Measurements from ENCODE around the gene IRAK2.
A peak's percentile ranks its signal among the peaks of the same experiment; 100 is the strongest.

IRAK2 gene

DNA sequence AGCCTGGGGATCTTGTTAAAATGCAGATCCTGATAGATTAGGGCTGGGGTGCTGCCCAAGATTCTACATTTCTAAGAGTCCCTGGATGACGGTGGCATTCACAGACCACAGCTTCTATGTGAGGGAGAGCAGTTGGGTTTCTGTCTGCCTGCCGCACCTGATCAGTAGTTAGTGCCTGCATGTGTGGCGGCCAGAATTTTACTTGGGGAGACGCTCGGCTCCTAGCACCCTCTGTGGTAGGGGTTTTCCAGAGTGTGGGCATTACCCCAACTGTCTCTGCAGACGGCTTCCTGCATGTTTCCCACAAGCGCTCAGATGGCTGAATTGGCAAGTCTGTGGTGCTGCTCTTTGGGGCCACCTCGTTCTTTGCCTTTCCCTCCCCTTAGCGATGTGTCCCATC, 119.8 kb downstream of the IRAK2 start:
- Histone ChIP-seq H3K27ac (ENCODE audit: low read length, poor library complexity, severe bottlenecking) (no peak overlapping the region), H3K4ac (ENCODE audit: low read depth in 1 of 2, low read length in 2 of 2) (no peak overlapping the region), H2AFZ (ENCODE audit: low read depth, low read length) (no peak overlapping the region), H3K23ac (ENCODE audit: low read length in 2 of 2) (no peak overlapping the region), H3K4me3 (ENCODE audit: insufficient read depth in 1 of 2, low read depth in 1 of 2, low read length in 2 of 2) (no peak overlapping the region), H3K14ac (ENCODE audit: low read length in 2 of 2) (no peak overlapping the region), H3K36me3 (ENCODE audit: control insufficient read depth in 1 of 2, insufficient read depth in 2 of 2, low read depth in 1 of 2, low read length in 2 of 2) (peaks cover 54 to 68% of the 10 kb centered on the region in 2 experiments), H2BK5ac (ENCODE audit: low read depth, low read length, poor library complexity, severe bottlenecking) (no peak overlapping the region), H4K91ac (ENCODE audit: low read length) (no peak overlapping the region), H3K79me1 (replicated peaks; ENCODE audit: low read length, poor library complexity, severe bottlenecking) (peaks cover 30% of the 10 kb centered on the region), H3K9ac (ENCODE audit: low read length) (no peak overlapping the region), H3K9me3 (ENCODE audit: control insufficient read depth, low read length) (no peaks in the 10 kb centered on the region), H3K27me3 (ENCODE audit: control insufficient read depth in 1 of 2, insufficient read depth in 1 of 2, low read length in 2 of 2) (no peaks in the 10 kb centered on the region), H2BK12ac (ENCODE audit: low read length in 2 of 2) (no peak overlapping the region), H3K4me1 (ENCODE audit: control insufficient read depth, insufficient read depth, low read depth, low read length) (peaks cover 19% of the 10 kb centered on the region), H3K4me2 (ENCODE audit: low read length, poor library complexity, severe bottlenecking) (no peak overlapping the region), H3K18ac (ENCODE audit: low read depth in 1 of 2, low read length in 2 of 2) (no peak overlapping the region), H4K8ac (ENCODE audit: low read length) (no peak overlapping the region), H2BK15ac (ENCODE audit: low read depth, poor library complexity, severe bottlenecking) (no peak overlapping the region), H2BK120ac (ENCODE audit: low read depth, low read length) (no peak overlapping the region), H2AK5ac (ENCODE audit: low read length, severe bottlenecking) (no peak overlapping the region)
- WGBS: 95% methylated on average over 9 of the region's 9 CpGs
- DNase-seq: no peak

DNA sequence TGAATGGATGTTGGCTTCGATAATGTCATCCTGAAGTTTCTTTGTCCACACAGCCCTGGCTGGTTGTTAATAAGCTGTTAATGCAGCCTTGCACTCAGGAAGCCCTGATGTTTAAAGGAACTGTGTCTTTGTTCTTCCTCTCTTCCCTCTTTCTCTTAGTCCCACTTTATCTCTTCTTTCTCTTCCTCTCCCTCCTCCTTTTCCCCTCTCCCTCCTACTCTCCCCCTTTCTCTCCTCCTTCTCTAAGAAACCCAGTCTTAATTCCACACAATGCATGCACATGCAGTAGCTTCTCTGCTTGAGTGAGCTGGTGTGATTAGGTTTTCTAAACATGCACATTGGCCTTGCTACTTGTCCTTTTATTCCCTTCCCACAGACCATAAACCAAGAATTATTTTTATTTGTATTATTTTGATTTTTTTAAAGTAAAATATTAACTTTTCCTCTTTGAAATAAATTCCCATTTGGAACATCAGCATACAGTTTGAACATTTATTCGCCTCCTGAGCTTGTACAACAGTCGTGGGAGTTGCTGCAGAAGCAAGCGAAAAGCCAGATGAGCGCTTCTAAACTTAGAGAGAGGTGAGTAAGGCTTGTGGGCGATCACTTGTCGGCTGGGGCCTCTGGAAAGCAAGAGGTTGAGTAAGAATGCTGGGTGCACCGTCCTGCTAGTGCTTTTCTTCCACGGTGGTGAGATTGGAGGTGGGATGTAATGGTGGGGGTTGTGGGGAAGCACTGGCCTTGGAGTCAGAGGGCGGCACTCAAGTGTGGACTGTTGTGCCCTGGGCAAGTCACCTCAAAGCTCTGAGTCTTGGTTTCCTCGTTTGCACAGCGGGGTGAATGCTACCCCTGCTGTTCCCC, 120.8 kb downstream of the IRAK2 start:
- Histone ChIP-seq H3K4me3 (ENCODE audit: insufficient read depth in 1 of 2, low read depth in 1 of 2, low read length in 2 of 2) (no peak overlapping the region), H2BK120ac (ENCODE audit: low read depth, low read length) (no peak overlapping the region), H4K91ac (ENCODE audit: low read length) (no peak overlapping the region), H2AK5ac (ENCODE audit: low read length, severe bottlenecking) (no peak overlapping the region), H3K9ac (ENCODE audit: low read length) (no peak overlapping the region), H3K18ac (ENCODE audit: low read depth in 1 of 2, low read length in 2 of 2) (no peak overlapping the region), H3K36me3 (ENCODE audit: control insufficient read depth in 1 of 2, insufficient read depth in 2 of 2, low read depth in 1 of 2, low read length in 2 of 2) (peaks cover 55 to 63% of the 10 kb centered on the region in 2 experiments), H3K27ac (ENCODE audit: low read length, poor library complexity, severe bottlenecking) (peak overlapping the region; percentile 25), H3K79me1 (replicated peaks; ENCODE audit: low read length, poor library complexity, severe bottlenecking) (peaks cover 25% of the 10 kb centered on the region), H3K4ac (ENCODE audit: low read depth in 1 of 2, low read length in 2 of 2) (no peak overlapping the region), H2BK12ac (ENCODE audit: low read length in 2 of 2) (no peak overlapping the region), H3K4me2 (ENCODE audit: low read length, poor library complexity, severe bottlenecking) (no peak overlapping the region), H3K4me1 (ENCODE audit: control insufficient read depth, insufficient read depth, low read depth, low read length) (peaks cover 19% of the 10 kb centered on the region), H2BK5ac (ENCODE audit: low read depth, low read length, poor library complexity, severe bottlenecking) (no peak overlapping the region), H3K14ac (ENCODE audit: low read length in 2 of 2) (no peak overlapping the region), H2AFZ (ENCODE audit: low read depth, low read length) (no peak overlapping the region), H3K27me3 (ENCODE audit: control insufficient read depth in 1 of 2, insufficient read depth in 1 of 2, low read length in 2 of 2) (no peaks in the 10 kb centered on the region), H3K9me3 (ENCODE audit: control insufficient read depth, low read length) (no peaks in the 10 kb centered on the region), H3K23ac (ENCODE audit: low read length in 2 of 2) (no peak overlapping the region), H2BK15ac (ENCODE audit: low read depth, poor library complexity, severe bottlenecking) (no peak overlapping the region), H4K8ac (ENCODE audit: low read length) (no peak overlapping the region)
- WGBS: 95% methylated on average over 12 of the region's 12 CpGs
- no peak for DNase-seq

DNA sequence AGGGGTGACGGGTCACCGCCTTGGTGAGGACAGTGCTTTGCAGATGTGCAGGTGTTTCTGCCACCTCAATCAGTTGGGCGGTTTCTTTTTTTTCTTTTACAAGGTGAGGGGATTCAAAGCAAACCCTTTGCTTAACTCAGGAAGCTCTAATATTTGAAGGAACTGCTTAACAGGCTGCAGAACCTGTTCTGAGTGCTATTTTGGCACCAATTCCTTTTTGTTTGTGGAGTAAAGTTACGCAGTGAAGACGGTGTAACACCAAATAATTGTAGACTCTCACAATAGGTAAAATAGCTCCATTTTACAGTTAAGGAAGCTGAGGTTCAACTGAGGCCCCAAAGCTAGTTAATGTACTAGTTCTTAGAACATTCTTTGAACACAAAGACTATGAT, 121.4 kb downstream of the IRAK2 start:
- Histone ChIP-seq H3K18ac (ENCODE audit: low read depth in 1 of 2, low read length in 2 of 2) (no peak overlapping the region), H2AK5ac (ENCODE audit: low read length, severe bottlenecking) (no peak overlapping the region), H3K4ac (ENCODE audit: low read depth in 1 of 2, low read length in 2 of 2) (no peak overlapping the region), H2BK15ac (ENCODE audit: low read depth, poor library complexity, severe bottlenecking) (no peak overlapping the region), H2BK5ac (ENCODE audit: low read depth, low read length, poor library complexity, severe bottlenecking) (no peak overlapping the region), H3K4me2 (ENCODE audit: low read length, poor library complexity, severe bottlenecking) (no peak overlapping the region), H3K79me1 (replicated peaks; ENCODE audit: low read length, poor library complexity, severe bottlenecking) (peaks cover 25% of the 10 kb centered on the region), H3K14ac (ENCODE audit: low read length in 2 of 2) (no peak overlapping the region), H3K9me3 (ENCODE audit: control insufficient read depth, low read length) (no peaks in the 10 kb centered on the region), H2BK12ac (ENCODE audit: low read length in 2 of 2) (no peak overlapping the region), H3K4me1 (ENCODE audit: control insufficient read depth, insufficient read depth, low read depth, low read length) (peaks cover 22% of the 10 kb centered on the region), H3K27me3 (ENCODE audit: control insufficient read depth in 1 of 2, insufficient read depth in 1 of 2, low read length in 2 of 2) (no peaks in the 10 kb centered on the region), H4K91ac (ENCODE audit: low read length) (no peak overlapping the region), H3K9ac (ENCODE audit: low read length) (no peak overlapping the region), H2AFZ (ENCODE audit: low read depth, low read length) (no peak overlapping the region), H4K8ac (ENCODE audit: low read length) (no peak overlapping the region), H3K23ac (ENCODE audit: low read length in 2 of 2) (no peak overlapping the region), H2BK120ac (ENCODE audit: low read depth, low read length) (no peak overlapping the region), H3K4me3 (ENCODE audit: insufficient read depth in 1 of 2, low read depth in 1 of 2, low read length in 2 of 2) (no peak overlapping the region), H3K36me3 (ENCODE audit: control insufficient read depth in 1 of 2, insufficient read depth in 2 of 2, low read depth in 1 of 2, low read length in 2 of 2) (peaks cover 58 to 62% of the 10 kb centered on the region in 2 experiments), H3K27ac (ENCODE audit: low read length, poor library complexity, severe bottlenecking) (peak overlapping the region; percentile 25)
- no peak for DNase-seq
- WGBS: 100% methylated on average over 3 of the region's 5 CpGs

DNA sequence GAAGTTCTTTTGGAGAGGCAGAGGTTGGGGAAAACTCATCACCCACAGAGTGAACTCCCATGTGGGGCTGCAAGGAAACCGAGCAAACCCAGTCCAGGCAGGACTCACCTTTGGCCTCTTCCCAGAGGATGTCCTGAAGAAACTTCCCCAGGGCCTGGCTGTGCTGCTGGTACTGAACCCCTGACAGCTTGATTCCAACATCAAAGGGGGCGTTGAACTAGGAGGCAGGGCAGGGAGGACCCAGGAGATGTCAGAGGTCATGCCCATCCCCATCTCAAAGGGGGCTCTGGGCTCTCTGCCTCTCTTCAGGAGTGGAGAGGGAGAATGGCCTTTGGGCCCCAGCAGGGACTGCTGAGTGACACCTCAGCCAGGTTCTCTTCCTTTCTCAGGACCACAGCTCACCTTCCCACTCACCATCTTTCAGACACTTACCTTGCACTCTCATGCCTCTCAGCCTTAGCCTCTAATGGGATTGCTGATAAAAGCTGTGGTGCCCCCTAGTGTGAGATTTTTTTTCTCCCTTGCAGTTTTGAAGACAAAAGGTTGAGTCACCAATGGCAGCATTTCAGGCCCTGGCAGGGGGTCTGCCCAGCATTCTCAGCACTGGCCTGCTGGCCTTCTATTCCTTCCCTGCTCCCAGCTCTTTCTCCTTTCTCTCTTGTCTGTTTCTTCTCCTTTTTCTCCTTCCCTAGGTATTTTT, 122.0 kb downstream of the IRAK2 start:
- Histone ChIP-seq H2BK5ac (ENCODE audit: low read depth, low read length, poor library complexity, severe bottlenecking) (no peak overlapping the region), H3K23ac (ENCODE audit: low read length in 2 of 2) (no peak overlapping the region), H3K4me1 (ENCODE audit: control insufficient read depth, insufficient read depth, low read depth, low read length) (peaks cover 22% of the 10 kb centered on the region), H3K4ac (ENCODE audit: low read depth in 1 of 2, low read length in 2 of 2) (no peak overlapping the region), H2BK15ac (ENCODE audit: low read depth, poor library complexity, severe bottlenecking) (no peak overlapping the region), H2BK120ac (ENCODE audit: low read depth, low read length) (no peak overlapping the region), H3K4me2 (ENCODE audit: low read length, poor library complexity, severe bottlenecking) (no peak overlapping the region), H2AFZ (ENCODE audit: low read depth, low read length) (no peak overlapping the region), H3K9ac (ENCODE audit: low read length) (no peak overlapping the region), H4K8ac (ENCODE audit: low read length) (no peak overlapping the region), H3K9me3 (ENCODE audit: control insufficient read depth, low read length) (no peaks in the 10 kb centered on the region), H2AK5ac (ENCODE audit: low read length, severe bottlenecking) (peak overlapping the region; percentile 57), H3K27me3 (ENCODE audit: control insufficient read depth in 1 of 2, insufficient read depth in 1 of 2, low read length in 2 of 2) (no peaks in the 10 kb centered on the region), H3K27ac (ENCODE audit: low read length, poor library complexity, severe bottlenecking) (no peak overlapping the region), H3K4me3 (ENCODE audit: insufficient read depth in 1 of 2, low read depth in 1 of 2, low read length in 2 of 2) (no peak overlapping the region), H3K18ac (ENCODE audit: low read depth in 1 of 2, low read length in 2 of 2) (no peak overlapping the region), H2BK12ac (ENCODE audit: low read length in 2 of 2) (no peak overlapping the region), H3K14ac (ENCODE audit: low read length in 2 of 2) (no peak overlapping the region), H4K91ac (ENCODE audit: low read length) (no peak overlapping the region), H3K36me3 (ENCODE audit: control insufficient read depth in 1 of 2, insufficient read depth in 2 of 2, low read depth in 1 of 2, low read length in 2 of 2) (peaks cover 64 to 68% of the 10 kb centered on the region in 2 experiments), H3K79me1 (replicated peaks; ENCODE audit: low read length, poor library complexity, severe bottlenecking) (peaks cover 29% of the 10 kb centered on the region)
- DNase-seq: peak; percentile 64
- WGBS: 79% methylated on average over 2 of the region's 2 CpGs

All from mesenchymal stem cell (in vitro differentiated cells and primary cell).